ENCODE data around the gene DMAC2.
"Not testable (repeated sequence)": the region's sequence is repeated elsewhere in the genome, so short reads cannot be mapped to it uniquely, and the experiment has no call there.

The DMAC2 gene

GRCh38 chr19:41439441-41440222 lies at the start of gene DMAC2:
DMAC2 (minus strand) TSS chr19:41439912; CDS start chr19:41439899, 13 bp downstream.
- DNase-seq (ENCODE audit: low read depth): peak; percentile 97

DNA sequence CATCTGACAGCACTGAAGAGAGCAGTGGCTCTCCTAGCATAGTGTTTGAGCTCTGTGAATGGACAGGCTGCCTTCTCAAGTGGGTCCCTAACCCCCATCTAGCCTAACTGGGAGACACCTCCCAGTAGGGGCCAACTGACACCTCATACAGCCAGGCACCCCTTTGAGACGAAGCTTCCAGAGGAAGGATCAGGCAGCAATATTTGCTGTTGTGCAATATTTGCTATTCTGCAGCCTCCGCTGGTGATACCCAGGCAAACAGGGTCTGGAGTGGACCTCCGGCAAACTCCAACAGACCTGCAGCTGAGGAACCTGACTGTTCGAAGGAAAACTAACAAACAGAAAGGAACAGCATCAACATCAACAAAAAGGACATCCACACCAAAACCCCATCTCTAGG lies 47.2 kb upstream of the DMAC2 start:
- not testable (repeated sequence) for DNase-seq (ENCODE audit: low read depth)

DNA sequence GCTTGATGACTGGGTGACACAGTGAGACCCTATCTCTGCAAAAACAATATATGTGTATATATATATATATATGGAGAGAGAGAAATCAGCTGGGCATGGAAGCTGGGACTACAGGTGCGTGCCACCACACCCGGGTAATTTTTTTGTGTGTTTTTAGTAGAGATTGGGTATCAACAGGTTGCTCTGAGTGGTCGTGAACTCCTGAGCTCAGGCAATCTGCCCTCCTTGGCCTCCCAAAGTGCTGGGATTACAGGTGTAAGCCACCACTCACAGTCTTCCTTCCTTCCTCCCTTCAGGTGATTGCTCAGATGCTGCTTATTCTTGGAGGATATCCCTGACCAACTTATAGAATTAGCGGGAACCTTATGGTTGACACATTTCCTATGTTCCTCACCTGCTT lies 45.1 kb upstream of the DMAC2 start:
- DNase-seq (ENCODE audit: low read depth): no peak

DNA sequence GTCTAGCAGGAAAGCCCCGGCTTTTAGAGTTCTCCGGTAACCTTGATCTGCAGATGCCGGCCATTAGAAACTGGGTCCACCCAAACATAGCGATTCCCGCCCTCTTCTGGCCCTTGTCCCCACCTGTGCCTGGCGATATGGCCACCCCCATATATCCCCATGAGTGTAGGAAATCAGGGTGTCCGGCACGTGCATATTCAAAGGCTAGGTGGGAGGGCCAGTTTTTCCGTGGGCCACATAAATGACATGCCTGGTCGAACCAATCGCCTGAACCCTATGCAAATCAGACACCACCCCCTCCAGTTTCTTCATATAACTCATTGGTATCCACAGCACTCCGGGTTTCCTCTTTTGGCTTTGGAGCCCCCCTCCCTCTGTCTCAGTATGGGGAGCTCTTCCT lies 40.6 kb upstream of the DMAC2 start:
- DNase-seq (ENCODE audit: low read depth): no peak

DNA sequence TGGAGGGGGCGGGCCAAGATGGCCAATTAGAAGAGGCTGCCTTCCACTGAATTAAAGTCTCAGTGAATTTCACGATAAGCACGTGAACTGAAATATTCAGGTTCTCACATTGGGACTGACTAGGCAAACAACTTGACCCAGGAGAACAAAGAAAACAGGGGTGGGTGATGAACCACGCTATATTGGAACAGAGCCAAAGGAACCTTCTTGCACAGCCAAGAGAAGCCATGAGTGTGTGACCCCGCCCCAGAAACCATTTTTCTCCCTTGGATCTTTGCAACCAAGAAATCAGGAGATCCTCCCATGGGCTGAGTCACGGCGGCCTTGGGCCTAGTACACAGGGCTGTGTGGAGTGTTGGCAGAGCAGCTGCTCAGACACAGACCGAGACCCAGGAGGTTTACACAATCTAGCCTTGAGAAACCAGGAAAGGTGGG lies 40.1 kb upstream of the DMAC2 start:
- DNase-seq (ENCODE audit: low read depth): no peak

DNA sequence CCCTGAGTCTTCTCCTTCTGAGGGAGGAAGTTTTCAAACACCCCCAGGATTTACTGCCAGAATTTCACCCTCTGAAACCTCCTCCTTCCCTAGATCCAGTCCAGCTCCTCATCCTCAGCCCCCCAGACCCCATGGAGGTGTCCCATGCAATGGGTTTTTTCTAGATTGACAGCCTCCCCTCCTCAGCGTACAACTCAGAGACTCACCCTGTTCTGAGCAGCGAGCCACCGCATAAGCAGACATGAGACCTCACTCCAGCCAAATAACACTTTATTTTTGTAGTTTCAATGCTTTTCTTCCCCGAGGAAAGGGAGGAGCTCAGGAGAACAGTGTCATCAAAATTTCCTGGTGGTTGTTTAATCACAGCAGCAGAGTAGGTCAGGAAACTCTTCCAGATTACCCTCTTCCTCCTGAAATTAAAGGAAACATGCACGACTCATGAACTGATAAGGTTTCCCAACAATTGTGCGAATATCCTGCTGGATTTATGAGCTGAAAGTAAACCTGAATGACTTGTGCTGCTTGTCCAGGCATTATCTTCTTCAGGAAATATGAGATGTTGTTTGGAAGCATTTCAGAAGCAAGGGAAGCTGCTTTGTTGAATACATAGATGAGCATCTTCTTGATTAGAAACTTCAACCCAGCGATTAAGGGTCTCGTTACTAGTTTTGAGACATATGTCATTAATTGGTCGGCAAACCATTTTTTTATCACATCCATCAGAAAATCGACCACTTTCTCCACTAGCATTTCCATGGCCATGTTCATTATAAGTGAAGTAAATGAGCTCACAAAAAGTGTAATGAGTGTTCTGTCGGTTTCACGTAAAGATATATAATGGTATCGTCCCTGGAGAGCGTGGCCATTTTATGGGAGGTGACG lies 39.4 kb upstream of the DMAC2 start:
- no peak for DNase-seq (ENCODE audit: low read depth)

DNA sequence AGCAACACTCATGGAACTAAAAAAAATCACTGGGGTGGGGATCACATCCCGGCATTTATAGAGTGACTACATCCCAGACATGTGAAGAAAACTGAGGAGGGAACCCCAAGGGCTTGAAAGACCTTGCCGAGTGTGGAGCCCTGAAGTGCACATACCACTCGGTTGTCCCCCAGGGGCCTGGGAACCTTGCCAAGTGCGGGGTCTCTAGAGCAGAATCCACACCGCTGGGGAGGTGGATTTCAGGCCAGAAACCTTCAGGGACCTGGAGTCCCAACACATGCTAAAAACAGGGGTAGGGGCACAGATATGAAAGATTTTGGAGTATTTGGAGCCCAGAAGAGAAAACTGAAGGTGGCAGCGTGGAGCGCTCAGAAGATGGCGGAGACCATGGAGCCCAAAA lies 38.5 kb upstream of the DMAC2 start:
- DNase-seq (ENCODE audit: low read depth): no peak

DNA sequence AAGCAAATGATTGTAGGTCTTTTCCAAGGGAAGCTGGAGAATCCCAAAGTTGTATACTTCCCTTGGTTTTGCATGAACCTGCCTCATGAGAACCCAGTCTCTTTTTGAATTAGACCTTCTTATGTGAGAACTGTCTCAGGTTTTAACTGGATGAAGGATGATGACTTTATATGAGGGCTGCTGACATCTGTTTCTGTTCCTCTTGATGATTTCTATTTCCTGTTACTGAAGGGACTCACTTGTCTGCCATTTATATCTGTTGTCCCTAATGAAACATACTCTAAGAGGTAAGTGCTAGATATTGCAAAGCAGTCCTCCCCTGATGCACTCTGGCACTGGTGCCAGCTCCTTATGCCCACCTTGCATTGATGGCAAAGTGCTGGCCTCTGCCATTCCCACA lies 36.9 kb upstream of the DMAC2 start:
- no peak for DNase-seq (ENCODE audit: low read depth)

GRCh38 chr19:41463257-41464256 lies 23.8 kb upstream of the DMAC2 start:
- DNase-seq (ENCODE audit: low read depth): not testable (repeated sequence)

GRCh38 chr19:41462497-41462896 lies 22.8 kb upstream of the DMAC2 start:
- DNase-seq (ENCODE audit: low read depth): no peak

GRCh38 chr19:41457241-41457640 lies 17.5 kb upstream of the DMAC2 start:
- no peak for DNase-seq (ENCODE audit: low read depth)

DNA sequence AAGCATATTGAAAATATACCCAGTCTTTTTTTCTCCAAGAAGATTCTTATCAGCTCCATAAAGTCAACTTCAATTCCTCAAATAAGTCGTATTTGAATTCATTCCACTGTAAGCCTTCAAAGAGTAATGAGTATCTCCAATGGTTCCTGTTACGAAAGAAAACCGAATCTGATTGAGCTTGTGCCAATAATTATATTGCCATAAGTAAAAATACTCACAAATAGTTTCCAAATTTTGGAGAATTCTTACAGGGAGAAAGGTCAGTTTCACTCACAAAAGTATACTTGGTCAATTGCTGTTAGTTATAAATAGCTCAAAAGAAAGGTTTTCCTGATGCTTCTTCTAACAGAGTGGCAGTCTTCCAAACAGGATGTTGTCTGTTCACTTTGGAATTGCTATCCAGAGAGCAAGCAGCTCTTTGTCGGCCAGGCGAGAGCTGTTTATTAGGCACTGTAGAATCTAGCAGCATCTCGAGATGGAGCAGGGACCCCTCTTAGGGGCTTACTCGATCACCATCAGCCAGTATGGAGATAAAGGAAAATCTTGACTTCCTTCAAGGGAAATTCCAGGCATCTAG lies 16.7 kb upstream of the DMAC2 start:
- DNase-seq (ENCODE audit: low read depth): peak; percentile 11

- no peak for DNase-seq (ENCODE audit: low read depth)
Measured at GRCh38 chr19:41455936-41456335, 16.2 kb upstream of the DMAC2 start.

DNA sequence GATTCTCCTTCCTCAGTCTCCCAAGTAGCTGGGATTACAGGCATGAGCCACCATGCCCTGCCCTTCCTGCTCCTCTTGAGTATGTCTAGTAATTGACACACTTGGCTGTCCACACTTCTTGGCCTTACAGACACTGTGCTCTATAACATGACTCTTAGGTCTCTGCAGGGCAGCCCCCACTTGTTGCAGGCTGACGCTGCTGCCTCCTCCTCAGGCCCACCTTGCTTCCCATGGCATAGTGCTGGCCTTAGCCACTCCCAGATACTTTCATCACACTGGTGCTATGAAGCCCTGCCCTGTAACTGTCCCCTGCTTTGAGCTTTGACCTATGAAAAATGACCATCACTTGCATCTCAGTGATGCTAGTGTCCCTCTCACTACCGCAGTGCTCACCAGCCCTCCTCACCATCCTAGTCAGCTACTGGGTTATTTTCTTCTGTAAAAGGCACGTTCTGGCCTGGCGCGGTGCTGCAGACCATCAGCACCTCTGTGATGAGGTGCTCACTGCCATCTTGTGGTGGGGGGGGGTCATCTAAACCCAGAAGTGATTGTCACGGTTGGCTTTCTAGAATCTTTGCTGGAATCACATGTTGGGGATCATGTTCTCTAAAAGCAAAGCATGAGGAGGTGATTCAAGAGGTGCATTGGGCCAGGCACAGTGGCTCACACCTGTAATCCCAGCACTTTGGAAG lies 13.0 kb upstream of the DMAC2 start:
- DNase-seq (ENCODE audit: low read depth): no peak

- no peak for DNase-seq (ENCODE audit: low read depth)
Measured at GRCh38 chr19:41449865-41450178, 10.1 kb upstream of the DMAC2 start.

GRCh38 chr19:41449079-41449864 lies 9.6 kb upstream of the DMAC2 start:
- DNase-seq (ENCODE audit: low read depth): peak; percentile 33

- no peak for DNase-seq (ENCODE audit: low read depth)
Measured at GRCh38 chr19:41447732-41448332, 8.1 kb upstream of the DMAC2 start.

- DNase-seq (ENCODE audit: low read depth): no peak
Measured at GRCh38 chr19:41445575-41445974, 5.9 kb upstream of the DMAC2 start.

- no peak for DNase-seq (ENCODE audit: low read depth)
Measured at GRCh38 chr19:41443813-41444455, 4.2 kb upstream of the DMAC2 start.

Measured in stromal cell of bone marrow (primary cell).